GM04504 (cell line): ENCODE results near the gene SMURF2.
"Not testable (repeated sequence)": the region's sequence is repeated elsewhere in the genome, so short reads cannot be mapped to it uniquely, and the experiment has no call there.

Source experiments
- DNase-seq: peaks from one replicate; pipeline ENCODE4 v3.0.0-alpha.2; 2012; ENCODE audit warnings: low read depth

SMURF2 gene

GRCh38 chr17:64661976-64662773 is at the start of gene SMURF2:
TSS of gene SMURF2 (minus strand) at chr17:64662307. CDS start at chr17:64661880, 427 bp downstream.
- DNase-seq = no peak

GRCh38 chr17:64709481-64709880 is 47.4 kb upstream of the SMURF2 start:
- no peak for DNase-seq

GRCh38 chr17:64707050-64707591 is 45.0 kb upstream of the SMURF2 start:
- peak; percentile 99 for DNase-seq

GRCh38 chr17:64706224-64707049 is 44.3 kb upstream of the SMURF2 start:
- DNase-seq = no peak

GRCh38 chr17:64702815-64703214 is 40.7 kb upstream of the SMURF2 start:
- DNase-seq = no peak

GRCh38 chr17:64698725-64699124 is 36.6 kb upstream of the SMURF2 start:
- no peak for DNase-seq

- no peak for DNase-seq
Measured at GRCh38 chr17:64694207-64694606, 32.1 kb upstream of the SMURF2 start.

- DNase-seq = no peak
Measured at GRCh38 chr17:64692187-64692586, 30.1 kb upstream of the SMURF2 start.

GRCh38 chr17:64689106-64689505 is 27.0 kb upstream of the SMURF2 start:
- DNase-seq = no peak

- no peak for DNase-seq
Measured at GRCh38 chr17:64688481-64688880, 26.4 kb upstream of the SMURF2 start.

GRCh38 chr17:64687961-64688360 is 25.9 kb upstream of the SMURF2 start:
- DNase-seq = no peak

GRCh38 chr17:64687376-64687775 is 25.3 kb upstream of the SMURF2 start:
- no peak for DNase-seq

- no peak for DNase-seq
Measured at GRCh38 chr17:64686705-64687104, 24.6 kb upstream of the SMURF2 start.

- DNase-seq = no peak
Measured at GRCh38 chr17:64685705-64686104, 23.6 kb upstream of the SMURF2 start.

- no peak for DNase-seq
Measured at GRCh38 chr17:64683796-64684195, 21.7 kb upstream of the SMURF2 start.

GRCh38 chr17:64682261-64683181 is 20.4 kb upstream of the SMURF2 start:
- no peak for DNase-seq

GRCh38 chr17:64679710-64680216 is 17.7 kb upstream of the SMURF2 start:
- DNase-seq = peak; percentile 94

GRCh38 chr17:64676763-64677162 is 14.7 kb upstream of the SMURF2 start:
- no peak for DNase-seq

GRCh38 chr17:64670843-64671590 is 8.9 kb upstream of the SMURF2 start:
- not testable (repeated sequence) for DNase-seq

GRCh38 chr17:64667807-64668721 is 6.0 kb upstream of the SMURF2 start:
- DNase-seq = not testable (repeated sequence)
